Esophagus muscularis mucosa (tissue), 4 donors: ENCODE results near the gene OTUD7B. TPM values are rescaled to one million over a fixed set of nuclear protein-coding genes. Genes with fewer than 3 reads are reported as not detected.
"Not testable (repeated sequence)": the region's sequence is repeated elsewhere in the genome, so short reads cannot be mapped to it uniquely, and the experiment has no call there.

Source experiments
- DNase-seq: peaks from one replicate; pipeline ENCODE4 v3.0.0-alpha.2; 2017; ENCODE audit errors: extremely low spot score
- H3K27ac ChIP-seq, 4 donors: fragments of 200-600 bp; sonication (generic); replicated peaks in 1 of 4; 1 replicate in 3 of 4; 2 replicates in 1 of 4; pipeline ENCODE4 v1.5.1; 2016 to 2019; ENCODE audit warnings: mild to moderate bottlenecking in 1 of 4
- H3K27me3 ChIP-seq, 4 donors: fragments of 200-600 bp; sonication (generic); one replicate each; pipeline versions ENCODE4 v1.5.1 to v1.6.0; 2016 to 2019
- H3K36me3 ChIP-seq, 4 donors: fragments of 200-600 bp; sonication (generic); one replicate each; pipeline ENCODE4 v1.5.1; 2016 to 2019
- H3K4me1 ChIP-seq, 4 donors: fragments of 200-600 bp; sonication (generic); one replicate each; pipeline ENCODE4 v1.5.1; 2016 to 2019
- H3K4me3 ChIP-seq, 4 donors: fragments of 200-600 bp; sonication (generic); 1 replicate in 2 of 4; 2 replicates in 2 of 4; pipeline ENCODE4 v1.5.1; 2016 to 2019; ENCODE audit warnings: mild to moderate bottlenecking in 4 of 4, moderate library complexity in 1 of 4
- H3K9me3 ChIP-seq, 4 donors: fragments of 200-600 bp; sonication (generic); 1 replicate in 3 of 4; 2 replicates in 1 of 4; pipeline ENCODE4 v1.5.1; 2016 to 2019
- EP300 ChIP-seq: sonication (generic); formaldehyde crosslinking; IDR thresholded peaks from one replicate; pipeline ENCODE4 v1.6.1; 2017; ENCODE audit warnings: antibody characterized with exemption
- POLR2A ChIP-seq: fragments of 450-650 bp; IDR thresholded peaks from one replicate; pipeline ENCODE4 v1.6.1; 2017; ENCODE audit warnings: antibody characterized with exemption, moderate library complexity, mild to moderate bottlenecking, low read depth
- POLR2AphosphoS5 ChIP-seq, 2 donors: sonication (generic); formaldehyde crosslinking; IDR thresholded peaks; one replicate each; pipeline ENCODE4 v1.6.1; 2017; ENCODE audit warnings: antibody characterized with exemption in 2 of 2
- WGBS: methylation state at CpG from one replicate; pipeline ENCODE4 v1.1.5; 2018; 5-methylcytosine and 5-hydroxymethylcytosine counted together
- intact Hi-C: fragments of 100-400 bp; cut with DNase I; formaldehyde crosslinking; loops from one replicate; pipeline ENCODE4 v1.15.1; 2023
- total RNA-seq, 4 donors: library from RNA; depleted of rRNA; stranded (reverse); fragments of >200 nt; gene quantifications; one replicate each; pipeline versions ENCODE4 v1.1.0 to v1.2.1, GENCODE V29; 2016
- TF ChIP-seq, protein P1 (sequence below), 3 experiments: fragments of 200-600 bp in 2 of 3; fragments of 450-650 bp in 1 of 3; sonication (generic) in 2 of 3; IDR thresholded peaks; one replicate each; pipeline ENCODE4 v1.5.1; 2017 to 2019; ENCODE audit warnings: antibody characterized with exemption in 3 of 3, mild to moderate bottlenecking in 2 of 3, moderate library complexity in 1 of 3

The OTUD7B gene
- 10 to 100 TPM; 23.7 to 41.1 (median 30.4) TPM for total RNA-seq

DNA sequence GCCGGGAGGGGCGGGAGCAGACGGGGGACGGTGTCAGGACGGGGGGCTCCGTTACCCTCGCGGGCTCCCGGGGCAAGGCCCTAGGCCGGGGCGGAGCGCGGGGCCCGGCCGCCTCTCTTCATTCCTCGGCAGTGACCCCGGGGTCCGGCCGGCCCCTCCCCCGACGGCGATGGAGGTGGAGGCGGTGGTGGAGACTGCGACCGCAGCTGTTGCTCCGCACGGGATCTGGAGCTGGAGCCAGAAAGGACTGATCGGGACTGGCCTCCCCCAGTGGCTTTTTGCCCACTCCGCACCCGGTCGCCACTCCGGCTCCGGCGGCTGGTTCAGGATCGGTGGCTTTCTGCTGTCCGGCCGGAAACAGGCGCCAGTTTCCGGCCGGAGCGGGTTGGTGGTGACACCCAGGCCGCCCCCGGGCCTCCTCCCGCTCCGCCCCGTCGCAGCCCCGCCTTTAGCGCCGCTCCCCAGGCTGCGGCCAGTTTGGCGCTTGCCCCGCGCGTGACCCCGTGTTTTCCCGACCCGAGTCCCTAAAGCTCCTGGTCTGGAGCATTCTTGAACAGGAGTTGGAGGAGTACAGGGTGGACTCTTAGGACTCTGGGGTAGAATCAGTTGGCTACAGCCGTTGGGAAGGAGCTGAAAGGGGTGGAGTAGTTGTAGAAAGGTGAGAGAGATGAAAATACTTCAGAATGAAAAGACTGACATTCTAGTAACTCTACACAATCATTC is at the start of gene OTUD7B:
OTUD7B (minus strand) TSS at position 334 of the 723 bp plus-strand sequence. CDS start 33,216 bp downstream, outside the sequence.
- H3K9me3 ChIP-seq = no peaks in the 10 kb centered on the region
- peaks cover 0 to 10% (median 4%) of the 10 kb centered on the region in 4 donors for H3K36me3 ChIP-seq
- TF ChIP-seq POLR2AphosphoS5 (IDR thresholded peaks at IDR 0.05) (peak; percentile 91), POLR2A (peak; percentile 54), EP300 (no peak)
- TF ChIP-seq, protein P1, sequence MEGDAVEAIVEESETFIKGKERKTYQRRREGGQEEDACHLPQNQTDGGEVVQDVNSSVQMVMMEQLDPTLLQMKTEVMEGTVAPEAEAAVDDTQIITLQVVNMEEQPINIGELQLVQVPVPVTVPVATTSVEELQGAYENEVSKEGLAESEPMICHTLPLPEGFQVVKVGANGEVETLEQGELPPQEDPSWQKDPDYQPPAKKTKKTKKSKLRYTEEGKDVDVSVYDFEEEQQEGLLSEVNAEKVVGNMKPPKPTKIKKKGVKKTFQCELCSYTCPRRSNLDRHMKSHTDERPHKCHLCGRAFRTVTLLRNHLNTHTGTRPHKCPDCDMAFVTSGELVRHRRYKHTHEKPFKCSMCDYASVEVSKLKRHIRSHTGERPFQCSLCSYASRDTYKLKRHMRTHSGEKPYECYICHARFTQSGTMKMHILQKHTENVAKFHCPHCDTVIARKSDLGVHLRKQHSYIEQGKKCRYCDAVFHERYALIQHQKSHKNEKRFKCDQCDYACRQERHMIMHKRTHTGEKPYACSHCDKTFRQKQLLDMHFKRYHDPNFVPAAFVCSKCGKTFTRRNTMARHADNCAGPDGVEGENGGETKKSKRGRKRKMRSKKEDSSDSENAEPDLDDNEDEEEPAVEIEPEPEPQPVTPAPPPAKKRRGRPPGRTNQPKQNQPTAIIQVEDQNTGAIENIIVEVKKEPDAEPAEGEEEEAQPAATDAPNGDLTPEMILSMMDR (IDR thresholded peaks at IDR 0.05) = peak in 1 of 3 experiments; percentile 37
- peaks cover 34 to 45% (median 39%) of the 10 kb centered on the region in 4 donors for H3K4me1 ChIP-seq
- H3K4me3 ChIP-seq = peak within 1 kb of the TSS; percentile 64 to 99 (median 88)
- H3K27ac ChIP-seq = peak within 1 kb of the TSS; percentile 86 to 98 (median 96)
- intact Hi-C loops = loop anchor here (5.0 kb wide), 1 partner anchor 52 kb away; no protein-coding TSS in a partner anchor
- H3K27me3 ChIP-seq = no peaks in the 10 kb centered on the region
- DNase-seq = peak; percentile 93
- 1% methylated on average over 27 of the region's 59 CpGs for WGBS

DNA sequence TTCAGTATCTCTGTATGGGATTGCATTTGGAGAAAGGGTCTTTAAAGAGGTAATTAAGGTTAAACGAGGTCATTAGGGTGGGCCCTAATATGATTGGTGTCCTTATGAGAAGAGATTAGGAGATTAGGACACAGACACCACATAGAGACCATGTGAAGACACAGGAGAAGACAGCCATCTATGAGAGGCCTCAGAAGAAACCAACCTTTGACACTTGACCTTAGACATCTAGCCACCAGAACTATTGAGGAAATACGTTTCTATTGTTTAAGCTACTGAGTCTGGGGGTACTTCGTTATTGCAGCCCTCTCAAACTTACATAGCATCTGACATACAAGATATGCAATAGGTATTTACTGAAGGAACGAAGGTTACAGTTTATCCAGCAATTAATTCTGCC is 49.7 kb upstream of the OTUD7B start:
- no peak for DNase-seq
- Histone ChIP-seq H3K27ac (peak overlapping the region; percentile 64 to 78 (median 75)), H3K4me1 (peaks cover 14 to 43% (median 32%) of the 10 kb centered on the region in 4 donors), H3K27me3 (no peaks in the 10 kb centered on the region), H3K9me3 (no peaks in the 10 kb centered on the region), H3K36me3 (no peaks in the 10 kb centered on the region), H3K4me3 (no peak overlapping the region)
- WGBS = 67% methylated on average over 4 of the region's 4 CpGs
- TF ChIP-seq POLR2A (no peak), POLR2AphosphoS5 (IDR thresholded peaks at IDR 0.05) (no peak)
- TF ChIP-seq, protein P1 (IDR thresholded peaks at IDR 0.05) = no peak
- intact Hi-C loops = loop anchor here (5.0 kb wide), 1 partner anchor 48 kb away; the partner anchor contains the start of gene OTUD7B

DNA sequence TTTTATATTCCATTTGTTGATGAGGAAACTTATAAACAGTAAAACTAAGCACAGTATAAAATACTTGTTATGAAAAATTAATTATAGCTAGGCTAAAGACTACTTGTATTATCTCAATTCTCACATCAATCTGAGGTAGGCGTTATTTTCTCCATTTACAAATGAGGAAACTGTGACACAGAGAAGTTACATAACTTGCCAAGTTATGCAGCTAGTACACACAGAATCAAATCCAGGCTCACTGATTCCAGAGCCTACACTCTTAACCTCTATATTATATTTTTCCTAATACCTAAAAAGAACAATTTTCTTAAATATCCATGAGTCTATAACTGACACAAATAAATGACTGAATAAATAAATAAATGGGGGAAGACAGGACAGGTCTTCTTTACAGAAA is 45.9 kb upstream of the OTUD7B start:
- 21% methylated on average over 1 of the region's 1 CpG for WGBS
- intact Hi-C loops = no loop called here
- no peaks in the 10 kb centered on the region for H3K9me3 ChIP-seq
- H3K4me1 ChIP-seq = peaks cover 2 to 31% (median 18%) of the 10 kb centered on the region in 4 donors
- H3K27me3 ChIP-seq = no peaks in the 10 kb centered on the region
- TF ChIP-seq EP300 = no peak
- TF ChIP-seq, protein P1 (IDR thresholded peaks at IDR 0.05) = no peak
- TF ChIP-seq POLR2A = no peak
- no peak for TF ChIP-seq POLR2AphosphoS5 (IDR thresholded peaks at IDR 0.05)
- no peaks in the 10 kb centered on the region for H3K36me3 ChIP-seq
- no peak for DNase-seq
- no peak overlapping the region for H3K4me3 ChIP-seq
- H3K27ac ChIP-seq = no peak overlapping the region

GRCh38 chr1:150055507-150055906 is 45.0 kb upstream of the OTUD7B start:
- H3K4me1 ChIP-seq = peaks cover 0 to 27% (median 15%) of the 10 kb centered on the region in 4 donors
- H3K36me3 ChIP-seq, H3K27ac ChIP-seq, H3K27me3 ChIP-seq, H3K4me3 ChIP-seq, DNase-seq, H3K9me3 ChIP-seq, intact Hi-C loops: not testable (repeated sequence)
- WGBS = 94% methylated on average over 4 of the region's 4 CpGs

GRCh38 chr1:150053926-150054325 is 43.4 kb upstream of the OTUD7B start:
- no peaks in the 10 kb centered on the region for H3K36me3 ChIP-seq
- TF ChIP-seq POLR2AphosphoS5 (IDR thresholded peaks at IDR 0.05) = no peak
- TF ChIP-seq EP300 = no peak
- TF ChIP-seq, protein P1 (IDR thresholded peaks at IDR 0.05) = no peak
- TF ChIP-seq POLR2A = no peak
- peaks cover 0 to 19% (median 8%) of the 10 kb centered on the region in 4 donors for H3K4me1 ChIP-seq
- DNase-seq = no peak
- WGBS = 70% methylated on average over 3 of the region's 3 CpGs
- H3K27me3 ChIP-seq = no peaks in the 10 kb centered on the region
- H3K4me3 ChIP-seq = no peak overlapping the region
- intact Hi-C loops = no loop called here
- H3K27ac ChIP-seq = no peak overlapping the region
- no peaks in the 10 kb centered on the region for H3K9me3 ChIP-seq

- not testable (repeated sequence) for H3K27ac ChIP-seq, H3K4me3 ChIP-seq, H3K9me3 ChIP-seq, H3K27me3 ChIP-seq, H3K36me3 ChIP-seq, DNase-seq
- intact Hi-C loops = loop anchor here (2.0 kb wide), 1 partner anchor 89 kb away; no protein-coding TSS in a partner anchor
- WGBS = 37% methylated on average over 3 of the region's 3 CpGs
- peaks cover 0 to 19% (median 8%) of the 10 kb centered on the region in 4 donors for H3K4me1 ChIP-seq
Measured at GRCh38 chr1:150051905-150052412, 41.4 kb upstream of the OTUD7B start.
